B cell (primary cell): ENCODE data around the gene MRPS23. TPM values are rescaled to one million over a fixed set of nuclear protein-coding genes. Genes with fewer than 3 reads are reported as not detected.

Source experiments
- ATAC-seq: fragments of 200-7000 bp; cut with Tn5 transposase; one replicate; pipeline ENCODE4 v1.10.0; 2021; ENCODE audit warnings: low read depth, mild to moderate bottlenecking, moderate number of reproducible peaks, moderate library complexity
- CTCF ChIA-PET: fragments of 350-600 bp; sonication (Branson Sonifier 250); formaldehyde crosslinking; loops from one replicate; lab custom pipeline; 2021; ENCODE audit warnings: antibody characterized with exemption, inconsistent platforms; lab: Charles Lee
- POLR2A ChIA-PET: fragments of 350-600 bp; sonication (Branson Sonifier 250); formaldehyde crosslinking; loops from one replicate; lab custom pipeline; 2021; ENCODE audit warnings: antibody characterized with exemption; lab: Charles Lee
- DNase-seq: peaks from one replicate; pipeline ENCODE4 v3.0.0; 2013
- H2AFZ ChIP-seq: 2 replicates; pipeline ENCODE4 v1.6.1; 2012; ENCODE audit warnings: mild to moderate bottlenecking, low read depth, low read length; ENCODE audit not compliant: insufficient read depth, poor library complexity, severe bottlenecking
- H3K27ac ChIP-seq, 2 donors: 1 replicate in 1 of 2; 2 replicates in 1 of 2; pipeline ENCODE4 v1.5.1; 2012 to 2013; ENCODE audit warnings: low read length in 2 of 2, mild to moderate bottlenecking in 2 of 2, moderate library complexity in 1 of 2
- H3K27me3 ChIP-seq, 4 experiments: fragments of 200-600 bp in 1 of 4; sonication (generic) in 1 of 4; replicated peaks in 1 of 4; 1 replicate in 2 of 4; 2 replicates in 2 of 4; pipeline versions ENCODE4 v1.6.1 to v1.7.0; 2013 to 2016; ENCODE audit warnings: low read length in 3 of 4, mild to moderate bottlenecking in 2 of 4, mixed read lengths in 1 of 4, moderate library complexity in 1 of 4; ENCODE audit not compliant: insufficient read depth in 4 of 4, control insufficient read depth in 3 of 4; ENCODE audit errors: control extremely low read depth in 1 of 4
- H3K36me3 ChIP-seq, 2 experiments: replicated peaks in 1 of 2; 1 replicate in 1 of 2; 2 replicates in 1 of 2; pipeline versions ENCODE4 v1.6.1 to v1.7.1; 2013; ENCODE audit warnings: low read length in 1 of 2; ENCODE audit not compliant: insufficient read depth in 2 of 2, control insufficient read depth in 1 of 2; ENCODE audit errors: control extremely low read depth in 1 of 2, extremely low read depth in 1 of 2
- H3K4me1 ChIP-seq, 2 donors: fragments of 200-600 bp in 1 of 2; sonication (generic) in 1 of 2; 1 replicate in 1 of 2; 2 replicates in 1 of 2; pipeline versions ENCODE4 v1.5.1 to v1.6.1; 2013 to 2017; ENCODE audit warnings: low read length in 2 of 2; ENCODE audit not compliant: control insufficient read depth in 2 of 2, insufficient read depth in 2 of 2
- H3K4me2 ChIP-seq: replicated peaks from 2 replicates; pipeline ENCODE3; 2012; ENCODE audit warnings: mild to moderate bottlenecking, low read depth, low read length; ENCODE audit not compliant: poor library complexity, severe bottlenecking
- H3K4me3 ChIP-seq, 5 experiments: fragments of 200-600 bp in 1 of 5; sonication (generic) in 1 of 5; 1 replicate in 3 of 5; 2 replicates in 2 of 5; pipeline versions ENCODE4 v1.5.1 to v1.7.0; 2011 to 2016; ENCODE audit warnings: low read length in 4 of 5, mild to moderate bottlenecking in 4 of 5, low read depth in 2 of 5, control low read depth in 1 of 5, moderate library complexity in 1 of 5; ENCODE audit not compliant: insufficient read depth in 1 of 5; ENCODE audit errors: control extremely low read depth in 1 of 5, extremely low read depth in 1 of 5
- H3K79me2 ChIP-seq: fragments of 200-600 bp; sonication (generic); one replicate; pipeline ENCODE4 v1.6.0; 2016; ENCODE audit warnings: low read length; ENCODE audit not compliant: control insufficient read depth, insufficient read depth
- H3K9ac ChIP-seq: fragments of 200-600 bp; sonication (generic); 2 replicates; pipeline ENCODE4 v1.6.1; 2017; ENCODE audit warnings: mild to moderate bottlenecking, low read length, moderate library complexity
- H3K9me3 ChIP-seq, 3 donors: one replicate each; pipeline versions ENCODE4 v1.6.1 to v1.7.1; 2013; ENCODE audit warnings: low read length in 2 of 3; ENCODE audit not compliant: control insufficient read depth in 2 of 3, insufficient read depth in 1 of 3; ENCODE audit errors: control extremely low read depth in 1 of 3
- H4K20me1 ChIP-seq: 2 replicates; pipeline ENCODE4 v1.6.0; 2012; ENCODE audit warnings: mild to moderate bottlenecking, low read length; ENCODE audit not compliant: insufficient read depth, control insufficient read depth, poor library complexity, severe bottlenecking
- H3K27ac Mint-ChIP-seq: one replicate; pipeline ENCODE4 v1.8.0; 2021; ENCODE audit warnings: mixed read lengths
- H3K27me3 Mint-ChIP-seq: one replicate; pipeline ENCODE4 v1.8.0; 2021; ENCODE audit warnings: mixed read lengths
- H3K4me1 Mint-ChIP-seq: one replicate; pipeline ENCODE4 v1.8.0; 2021; ENCODE audit warnings: mixed read lengths
- H3K4me3 Mint-ChIP-seq: one replicate; pipeline ENCODE4 v1.8.0; 2021; ENCODE audit warnings: mixed read lengths
- H3K9me3 Mint-ChIP-seq: one replicate; pipeline ENCODE4 v1.8.0; 2022; ENCODE audit warnings: mixed read lengths; ENCODE audit not compliant: insufficient read depth
- CTCF ChIP-seq: fragments of 200-600 bp; IDR thresholded peaks from one replicate; pipeline ENCODE4 v1.8.0; 2022; ENCODE audit warnings: antibody characterized with exemption, mild to moderate bottlenecking
- EZH2 ChIP-seq: IDR thresholded peaks from 2 replicates; pipeline ENCODE4 v1.6.1; 2012; ENCODE audit warnings: borderline replicate concordance, low read depth, mild to moderate bottlenecking, moderate library complexity, low read length; ENCODE audit not compliant: insufficient read depth, poor library complexity, severe bottlenecking
- whole genome bisulfite sequencing: methylation state at CpG from one replicate; pipeline ENCODE4 v1.1.5; 2013; ENCODE audit warnings: missing lambda C conversion rate; ENCODE audit not compliant: insufficient coverage; 5-methylcytosine and 5-hydroxymethylcytosine counted together
- intact Hi-C: fragments of 100-400 bp; cut with micrococcal nuclease; formaldehyde crosslinking; loops from one replicate; pipeline ENCODE4 v1.10.0; 2022
- polyA plus RNA-seq: library from polyadenylated mRNA; depleted of rRNA; stranded (reverse); fragments of >200 nt; gene quantifications from 2 replicates; pipeline ENCODE4 v1.2.3, GENCODE V29; 2012
- total RNA-seq, 2 donors: library from RNA; stranded (reverse); fragments of 120-200 nt in 1 of 2; gene quantifications; 1 replicate in 1 of 2; 2 replicates in 1 of 2; pipeline versions ENCODE4 v1.2.3 to v1.2.4, GENCODE V29; 2013 to 2022

MRPS23 gene
- total and polyA plus RNA-seq, 2 donors (not counting 1 experiment from before 2014, with no cell fraction given): 10.3 to 25.4 TPM

- H3K4me3 Mint-ChIP-seq: no peak overlapping the region
- WGBS: 46% methylated on average over 5 of the region's 10 CpGs
- H3K9me3 Mint-ChIP-seq: no peaks in the 10 kb centered on the region
- peaks cover 18% of the 10 kb centered on the region for H3K4me1 Mint-ChIP-seq
- H3K36me3 ChIP-seq: no peaks in the 10 kb centered on the region
- TF ChIP-seq CTCF (no peak), EZH2 (no peak)
- peaks cover 63% of the 10 kb centered on the region for H3K27me3 Mint-ChIP-seq
- peaks cover 0 to 69% (median 34%) of the 10 kb centered on the region in 4 experiments for H3K27me3 ChIP-seq
- H3K9me3 ChIP-seq: peaks cover 0 to 15% (median 0%) of the 10 kb centered on the region in 3 donors
- no peaks in the 10 kb centered on the region for H3K79me2 ChIP-seq
- intact Hi-C loops: no loop called here
- ATAC-seq (no peak), DNase-seq (no peak)
- H4K20me1 ChIP-seq: no peaks in the 10 kb centered on the region
- H3K4me3 ChIP-seq: no peak overlapping the region
- no peak overlapping the region for H2AFZ ChIP-seq
- H3K27ac Mint-ChIP-seq: no peak overlapping the region
- H3K27ac ChIP-seq: no peak overlapping the region
- POLR2A ChIA-PET: no interaction called here
- CTCF ChIA-PET: interaction anchor here (0.8 to 1.4 kb wide), 3 partner anchors 16 to 126 kb away, joined by 4 to 6 read pairs (median 5); no protein-coding TSS in a partner anchor
- no peak overlapping the region for H3K9ac ChIP-seq
- peaks cover 26 to 28% of the 10 kb centered on the region in 2 donors for H3K4me1 ChIP-seq
- H3K4me2 ChIP-seq: no peak overlapping the region
These were observed 25.6 kb upstream of the MRPS23 start for GRCh38 chr17:57875290-57876022.
